ENCODE measurements around the gene LDB2.

DNA sequence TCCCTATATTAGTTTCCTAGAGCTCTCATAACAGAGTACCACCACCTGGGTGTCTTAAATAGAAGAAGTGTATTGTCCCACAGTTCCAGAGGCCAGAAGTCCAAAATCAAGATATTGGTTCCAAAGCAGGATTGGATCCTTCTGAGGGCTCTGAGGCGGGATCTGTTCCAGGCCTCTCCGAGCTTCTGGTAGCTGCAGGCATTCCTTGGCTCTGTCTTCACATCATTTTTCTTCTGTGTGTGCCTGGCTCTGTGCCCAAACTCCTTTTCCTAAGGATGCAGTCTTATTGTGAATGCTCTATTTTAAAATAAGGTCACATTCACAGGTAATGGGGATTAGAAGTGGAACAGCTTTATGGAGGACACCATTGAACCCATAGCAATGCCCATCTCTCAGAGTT lies 418.4 kb downstream of the LDB2 start:
- TF ChIP-seq, protein P1, sequence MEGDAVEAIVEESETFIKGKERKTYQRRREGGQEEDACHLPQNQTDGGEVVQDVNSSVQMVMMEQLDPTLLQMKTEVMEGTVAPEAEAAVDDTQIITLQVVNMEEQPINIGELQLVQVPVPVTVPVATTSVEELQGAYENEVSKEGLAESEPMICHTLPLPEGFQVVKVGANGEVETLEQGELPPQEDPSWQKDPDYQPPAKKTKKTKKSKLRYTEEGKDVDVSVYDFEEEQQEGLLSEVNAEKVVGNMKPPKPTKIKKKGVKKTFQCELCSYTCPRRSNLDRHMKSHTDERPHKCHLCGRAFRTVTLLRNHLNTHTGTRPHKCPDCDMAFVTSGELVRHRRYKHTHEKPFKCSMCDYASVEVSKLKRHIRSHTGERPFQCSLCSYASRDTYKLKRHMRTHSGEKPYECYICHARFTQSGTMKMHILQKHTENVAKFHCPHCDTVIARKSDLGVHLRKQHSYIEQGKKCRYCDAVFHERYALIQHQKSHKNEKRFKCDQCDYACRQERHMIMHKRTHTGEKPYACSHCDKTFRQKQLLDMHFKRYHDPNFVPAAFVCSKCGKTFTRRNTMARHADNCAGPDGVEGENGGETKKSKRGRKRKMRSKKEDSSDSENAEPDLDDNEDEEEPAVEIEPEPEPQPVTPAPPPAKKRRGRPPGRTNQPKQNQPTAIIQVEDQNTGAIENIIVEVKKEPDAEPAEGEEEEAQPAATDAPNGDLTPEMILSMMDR (conservative IDR thresholded peaks at IDR 0.05 in 1 of 2, IDR thresholded peaks at IDR 0.05 in 1 of 2; ENCODE audit: extremely low read depth in 1 of 2, insufficient read depth in 1 of 2, low read depth in 1 of 2, low read length in 2 of 2) = no peak
- TF ChIP-seq EZH2 (IDR thresholded peaks at IDR 0.05; ENCODE audit: borderline replicate concordance, low read length) = no peak
